DOHH2 (cell line): ENCODE data around the gene MARCHF9.

ENCODE experiments used
- H3F3A ChIP-seq: fragments of 200-600 bp; sonication (generic), shearing (Covaris generic); 2 replicates; pipeline ENCODE4 v1.6.0; 2016; ENCODE audit warnings: antibody characterized with exemption, mild to moderate bottlenecking; ENCODE audit not compliant: control insufficient read depth, insufficient read depth
- H3K27ac ChIP-seq: fragments of 200-600 bp; sonication (generic); 2 replicates; pipeline ENCODE4 v1.5.1; 2014; ENCODE audit warnings: low read depth, mild to moderate bottlenecking, low read length, moderate library complexity
- H3K27me3 ChIP-seq: fragments of 200-600 bp; sonication (generic); 2 replicates; pipeline ENCODE4 v1.6.1; 2014; ENCODE audit warnings: mild to moderate bottlenecking, low read length, mixed read lengths; ENCODE audit not compliant: control insufficient read depth
- H3K36me3 ChIP-seq: fragments of 200-600 bp; sonication (generic); 2 replicates; pipeline ENCODE4 v1.6.1; 2014; ENCODE audit warnings: mild to moderate bottlenecking, low read length, moderate library complexity, mixed read lengths; ENCODE audit not compliant: control insufficient read depth
- H3K4me1 ChIP-seq: fragments of 200-600 bp; sonication (generic); 2 replicates; pipeline ENCODE4 v1.6.1; 2014; ENCODE audit warnings: mild to moderate bottlenecking, low read length, mixed read lengths; ENCODE audit not compliant: control insufficient read depth
- H3K4me2 ChIP-seq: fragments of 200-600 bp; sonication (generic); 2 replicates; pipeline ENCODE4 v1.6.0; 2014; ENCODE audit warnings: mild to moderate bottlenecking, low read length, moderate library complexity
- H3K4me3 ChIP-seq: fragments of 200-600 bp; sonication (generic); 2 replicates; pipeline ENCODE4 v1.5.1; 2014; ENCODE audit warnings: mild to moderate bottlenecking, low read length, mixed read lengths
- H3K79me2 ChIP-seq: fragments of 200-600 bp; sonication (generic); 2 replicates; pipeline ENCODE4 v1.6.1; 2014; ENCODE audit warnings: mild to moderate bottlenecking, low read length, mixed read lengths; ENCODE audit not compliant: control insufficient read depth
- H3K9me2 ChIP-seq: fragments of 200-600 bp; sonication (generic); replicated peaks from 2 replicates; pipeline ENCODE4 v1.6.1; 2014; ENCODE audit warnings: mild to moderate bottlenecking, low read length, mixed read lengths; ENCODE audit not compliant: control insufficient read depth
- H3K9me3 ChIP-seq: fragments of 200-600 bp; sonication (generic); 2 replicates; pipeline ENCODE4 v1.6.1; 2014; ENCODE audit warnings: antibody characterized with exemption, low read length, mixed read lengths; ENCODE audit not compliant: control insufficient read depth, insufficient read depth
- H4K20me1 ChIP-seq: fragments of 200-600 bp; sonication (generic); 2 replicates; pipeline ENCODE4 v1.6.0; 2014; ENCODE audit warnings: low read depth, mild to moderate bottlenecking, antibody characterized with exemption, low read length, moderate library complexity; ENCODE audit not compliant: control insufficient read depth, insufficient read depth
- CTCF ChIP-seq: fragments of 200-600 bp; sonication (generic); IDR thresholded peaks from one replicate; pipeline ENCODE4 v1.5.1; 2014; ENCODE audit warnings: antibody characterized with exemption, mild to moderate bottlenecking, low read depth, low read length; ENCODE audit not compliant: poor library complexity, severe bottlenecking
- EZH2phosphoT487 ChIP-seq: fragments of 200-600 bp; sonication (generic); IDR thresholded peaks from 2 replicates; pipeline ENCODE4 v1.6.1; 2017; ENCODE audit warnings: borderline replicate concordance, mild to moderate bottlenecking, antibody characterized with exemption, low read length, moderate library complexity, mixed read lengths

The MARCHF9 gene

GRCh38 chr12:57716305-57716704 is 38.6 kb upstream of the MARCHF9 start:
- TF ChIP-seq CTCF = no peak
- no peak for TF ChIP-seq EZH2phosphoT487
- Histone ChIP-seq H3K9me2 (no peaks in the 10 kb centered on the region), H3K79me2 (no peaks in the 10 kb centered on the region), H3K9me3 (no peaks in the 10 kb centered on the region), H3K4me1 (peaks cover 5% of the 10 kb centered on the region), H3K27me3 (no peaks in the 10 kb centered on the region), H4K20me1 (no peaks in the 10 kb centered on the region), H3F3A (no peaks in the 10 kb centered on the region), H3K27ac (no peak overlapping the region), H3K4me3 (no peak overlapping the region), H3K36me3 (peaks cover 58% of the 10 kb centered on the region), H3K4me2 (no peak overlapping the region)

DNA sequence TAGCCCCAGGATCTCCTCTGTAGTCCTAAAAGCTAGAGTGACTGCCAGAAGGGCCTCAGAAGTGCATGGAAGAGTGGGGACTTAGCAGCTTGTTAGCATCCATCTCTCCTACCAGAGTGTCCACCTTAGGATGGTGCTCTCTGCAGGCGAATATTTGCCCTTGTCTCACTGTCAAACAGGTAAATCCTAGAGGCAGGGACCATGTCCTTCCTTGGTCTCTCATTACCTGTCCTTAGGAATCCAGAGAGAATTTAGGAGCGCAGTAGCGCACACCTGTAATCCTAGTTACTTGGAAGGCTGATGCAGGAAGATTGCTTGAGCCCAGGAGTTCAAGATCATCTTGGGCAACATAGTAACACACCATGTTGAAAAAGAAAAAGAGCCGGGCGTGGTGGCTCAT is 37.8 kb upstream of the MARCHF9 start:
- TF ChIP-seq CTCF (no peak), EZH2phosphoT487 (no peak)
- H3K36me3 ChIP-seq = peaks cover 57% of the 10 kb centered on the region

DNA sequence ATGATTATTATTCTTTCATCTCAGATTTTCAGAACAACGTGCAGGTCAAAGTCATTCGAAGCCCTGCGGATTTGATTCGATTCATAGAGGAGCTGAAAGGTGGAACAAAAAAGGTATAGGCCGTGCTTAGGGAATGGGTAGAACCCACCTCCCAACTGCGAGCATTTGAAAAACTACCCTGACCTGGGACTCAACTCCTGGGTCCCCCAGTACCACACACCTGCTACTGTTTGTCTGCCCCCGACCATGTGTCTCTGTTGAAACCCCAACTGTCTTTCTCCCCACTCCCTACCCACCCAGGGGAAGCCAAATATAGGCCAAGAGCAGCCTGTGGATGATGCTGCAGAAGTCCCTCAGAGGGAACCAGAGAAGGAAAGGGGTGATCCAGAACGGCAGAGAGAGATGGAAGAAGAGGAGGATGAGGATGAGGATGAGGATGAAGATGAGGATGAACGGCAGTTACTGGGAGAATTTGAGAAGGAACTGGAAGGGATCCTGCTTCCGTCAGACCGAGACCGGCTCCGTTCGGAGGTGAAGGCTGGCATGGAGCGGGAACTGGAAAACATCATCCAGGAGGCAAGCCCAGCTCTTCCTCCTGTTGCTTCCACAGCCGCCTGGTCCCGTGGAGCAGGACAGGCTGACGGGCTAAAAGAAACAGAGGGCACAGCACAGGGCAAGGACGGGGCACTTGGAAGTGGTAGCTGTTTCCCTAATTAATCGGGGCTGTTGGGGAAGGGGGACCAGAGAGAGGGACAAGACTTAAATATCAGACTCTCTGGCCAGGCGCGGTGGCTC is 36.9 kb upstream of the MARCHF9 start:
- no peak overlapping the region for H3K4me3 ChIP-seq
- TF ChIP-seq CTCF = no peak
- no peak for TF ChIP-seq EZH2phosphoT487
- H3K79me2 ChIP-seq = no peaks in the 10 kb centered on the region
- no peaks in the 10 kb centered on the region for H3K27me3 ChIP-seq
- H3K9me3 ChIP-seq = no peaks in the 10 kb centered on the region
- H3K4me2 ChIP-seq = no peak overlapping the region
- peaks cover 5% of the 10 kb centered on the region for H3K4me1 ChIP-seq
- H4K20me1 ChIP-seq = no peaks in the 10 kb centered on the region
- H3F3A ChIP-seq = peaks cover 4% of the 10 kb centered on the region; the same call in 1 of the 2 replicates
- no peaks in the 10 kb centered on the region for H3K9me2 ChIP-seq
- peaks cover 56% of the 10 kb centered on the region for H3K36me3 ChIP-seq
- H3K27ac ChIP-seq = no peak overlapping the region

More for the DNA sequence above, 37.8 kb upstream of the MARCHF9 start:
- Histone ChIP-seq H3K9me3 (no peaks in the 10 kb centered on the region), H3K9me2 (no peaks in the 10 kb centered on the region), H3K27ac (no peak overlapping the region), H3K4me2 (no peak overlapping the region), H3F3A (no peaks in the 10 kb centered on the region), H3K4me1 (peaks cover 5% of the 10 kb centered on the region), H4K20me1 (no peaks in the 10 kb centered on the region), H3K4me3 (no peak overlapping the region), H3K79me2 (no peaks in the 10 kb centered on the region), H3K27me3 (no peaks in the 10 kb centered on the region)
